Heart right ventricle (tissue), 16 donors: Measurements from ENCODE around the gene SPARC. TPM values are rescaled to one million over a fixed set of nuclear protein-coding genes. Genes with fewer than 3 reads are reported as not detected.
A peak's percentile ranks its signal among the peaks of the same experiment; 100 is the strongest.

ENCODE experiments used
- ATAC-seq, 8 donors: fragments of 200-7000 bp; cut with Tn5 transposase; one replicate each; pipeline ENCODE4 v1.9.1; 2020; ENCODE audit warnings: mild to moderate bottlenecking in 8 of 8, moderate library complexity in 8 of 8, moderate number of reproducible peaks in 1 of 8
- DNase-seq, 2 donors: peaks; one replicate each; pipeline ENCODE4 v3.0.0-alpha.2; 2020
- H3K27ac ChIP-seq, 10 donors: fragments of 200-600 bp; sonication (generic) in 2 of 10; one replicate each; pipeline versions ENCODE4 v1.5.0 to v1.8.0; 2020 to 2022; ENCODE audit warnings: mild to moderate bottlenecking in 3 of 10
- H3K27me3 ChIP-seq, 7 donors: fragments of 200-600 bp; one replicate each; pipeline ENCODE4 v1.8.0; 2021 to 2022; ENCODE audit warnings: mild to moderate bottlenecking in 2 of 7
- H3K36me3 ChIP-seq, 9 donors: fragments of 200-600 bp; sonication (generic) in 1 of 9; one replicate each; pipeline versions ENCODE4 v1.5.0 to v1.8.0; 2020 to 2022; ENCODE audit warnings: mild to moderate bottlenecking in 2 of 9
- H3K4me1 ChIP-seq, 9 donors: fragments of 200-600 bp; sonication (generic) in 1 of 9; one replicate each; pipeline versions ENCODE4 v1.5.0 to v1.8.0; 2020 to 2022; ENCODE audit warnings: mild to moderate bottlenecking in 4 of 9
- H3K4me3 ChIP-seq, 10 donors: fragments of 200-600 bp; sonication (generic) in 2 of 10; one replicate each; pipeline versions ENCODE4 v1.5.0 to v1.8.0; 2020 to 2022; ENCODE audit warnings: mild to moderate bottlenecking in 7 of 10, moderate library complexity in 2 of 10
- H3K9me3 ChIP-seq, 11 donors: fragments of 200-600 bp in 10 of 11; sonication (generic) in 2 of 11; one replicate each; pipeline versions ENCODE4 v1.5.0 to v1.8.0; 2013 to 2022; ENCODE audit warnings: mild to moderate bottlenecking in 2 of 11, control low read depth in 1 of 11, moderate library complexity in 1 of 11
- WGBS, 2 donors: extraction: QIAGEN DNeasy Blood & Tissue Kit; methylation state at CpG; one replicate each; pipeline ENCODE4 v1.1.7; 2013; ENCODE audit warnings: inconsistent platforms in 1 of 2; 5-methylcytosine and 5-hydroxymethylcytosine counted together
- intact Hi-C, 10 donors: fragments of 100-400 bp; cut with DNase I; formaldehyde crosslinking; loops; one replicate each; pipeline versions ENCODE4 v1.11.1 to v1.14.2; 2022
- polyA plus RNA-seq, 2 donors: library from polyadenylated mRNA; stranded (reverse); fragments of 200-250 nt; gene quantifications; one replicate each; pipeline ENCODE4 v1.2.3, GENCODE V29; 2013
- total RNA-seq, 10 donors: library from RNA; stranded (reverse); fragmentation: NEBNext Ultra II Directional in 3 of 10; extraction: Animal tissue kit (Norgen Biotek cat#: 25700) in 3 of 10; gene quantifications; one replicate each; pipeline versions ENCODE4 v1.2.1 to v1.2.4, GENCODE V29; 2021 to 2023
- TF ChIP-seq, protein P1 (sequence below), 9 donors: fragments of 200-600 bp; sonication (generic) in 2 of 9; IDR thresholded peaks; one replicate each; pipeline versions ENCODE4 v1.5.0 to v1.8.0; 2021 to 2022; ENCODE audit warnings: antibody characterized with exemption in 9 of 9, mild to moderate bottlenecking in 5 of 9, moderate library complexity in 1 of 9
- donor health status: Arrhythmogenic right ventricular cardiomyopathy.
- donor health status: ischemic (EF 13 %, LVEDD 7.1; RV severe dilation, severe dysfunction).
- donor health status: healthy with polysubstance abuse.
- donor health status: DM: no; HTN: yes; CAD: no.
- donor health status: DM: no; HTN: no; CAD: no.
- donor health status: ischemic (EF 25% LVEDD 6.9; RV normal size, moderate dysfunction).
- donor health status: ischemic (EF 25% LVEDD 5.7; RV mildly dilated, moderate dysfunction).
- donor health status: healthy.
- donor health status: DM: yes; HTN: yes; CAD: no.
- donor health status: Ischemic cardiomyopathy.
- donor health status: ischemic (EF 35%, LVEDD 5.7; RV mildly dilated, moderate dysfunction).
- donor health status: nonischemic (EF 11% LVEDD 7.7; RV severe dilation, severe dysfunction).
- donor health status: DM: yes; HTN: yes; CAD: no.
- donor health status: PGD.
- donor health status: ischemic (EF 29% LVEDD 5.4; RV normal size, mild dysfunction).
- donor health status: nonischemic (EF 23%, LVEDD 6.1; RV moderate dilation, normal function).

The SPARC gene
- total and polyA plus RNA-seq, 12 donors, result 144 to 1,135 (median 456) TPM

DNA sequence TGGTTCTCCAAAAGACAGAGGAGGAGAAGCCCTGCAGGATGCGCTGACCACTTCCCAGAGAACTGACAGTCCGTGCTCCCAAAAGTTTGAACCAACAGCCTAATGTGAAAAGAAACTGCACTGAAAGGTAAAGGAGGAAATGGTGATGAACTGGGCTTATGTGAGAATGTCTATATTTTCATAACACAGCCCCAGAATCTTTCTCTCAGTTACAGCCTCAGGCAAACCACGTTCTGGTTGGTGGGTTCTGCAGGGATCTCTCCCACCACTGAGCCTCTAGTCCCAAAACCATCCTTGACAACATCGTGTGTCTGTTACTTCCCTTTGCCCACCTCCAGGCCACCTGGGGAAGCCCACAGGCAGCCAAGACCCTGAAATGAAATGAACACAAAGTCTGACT, 23.9 kb downstream of the SPARC start:
- Histone ChIP-seq H3K27ac (peak overlapping the region; percentile 53 to 90 (median 80)), H3K4me3 (no peak overlapping the region), H3K27me3 (no peaks in the 10 kb centered on the region), H3K36me3 (peaks cover 0 to 70% (median 14%) of the 10 kb centered on the region in 9 donors), H3K9me3 (no peaks in the 10 kb centered on the region), H3K4me1 (peaks cover 20 to 77% (median 54%) of the 10 kb centered on the region in 9 donors)
- intact Hi-C loops, result loop anchor here in 5 of 10 donors (2.0 to 10.0 kb wide), 7 partner anchors 24 to 852 kb away; partner anchors contain the start of gene SPARC (in 1 of the 5)
- TF ChIP-seq, protein P1, sequence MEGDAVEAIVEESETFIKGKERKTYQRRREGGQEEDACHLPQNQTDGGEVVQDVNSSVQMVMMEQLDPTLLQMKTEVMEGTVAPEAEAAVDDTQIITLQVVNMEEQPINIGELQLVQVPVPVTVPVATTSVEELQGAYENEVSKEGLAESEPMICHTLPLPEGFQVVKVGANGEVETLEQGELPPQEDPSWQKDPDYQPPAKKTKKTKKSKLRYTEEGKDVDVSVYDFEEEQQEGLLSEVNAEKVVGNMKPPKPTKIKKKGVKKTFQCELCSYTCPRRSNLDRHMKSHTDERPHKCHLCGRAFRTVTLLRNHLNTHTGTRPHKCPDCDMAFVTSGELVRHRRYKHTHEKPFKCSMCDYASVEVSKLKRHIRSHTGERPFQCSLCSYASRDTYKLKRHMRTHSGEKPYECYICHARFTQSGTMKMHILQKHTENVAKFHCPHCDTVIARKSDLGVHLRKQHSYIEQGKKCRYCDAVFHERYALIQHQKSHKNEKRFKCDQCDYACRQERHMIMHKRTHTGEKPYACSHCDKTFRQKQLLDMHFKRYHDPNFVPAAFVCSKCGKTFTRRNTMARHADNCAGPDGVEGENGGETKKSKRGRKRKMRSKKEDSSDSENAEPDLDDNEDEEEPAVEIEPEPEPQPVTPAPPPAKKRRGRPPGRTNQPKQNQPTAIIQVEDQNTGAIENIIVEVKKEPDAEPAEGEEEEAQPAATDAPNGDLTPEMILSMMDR (IDR thresholded peaks at IDR 0.05), result no peak
- 80 to 84% methylated on average over 4 of the region's 4 CpGs for whole genome bisulfite sequencing, 2 donors
- ATAC-seq (no peak), DNase-seq (no peak)

DNA sequence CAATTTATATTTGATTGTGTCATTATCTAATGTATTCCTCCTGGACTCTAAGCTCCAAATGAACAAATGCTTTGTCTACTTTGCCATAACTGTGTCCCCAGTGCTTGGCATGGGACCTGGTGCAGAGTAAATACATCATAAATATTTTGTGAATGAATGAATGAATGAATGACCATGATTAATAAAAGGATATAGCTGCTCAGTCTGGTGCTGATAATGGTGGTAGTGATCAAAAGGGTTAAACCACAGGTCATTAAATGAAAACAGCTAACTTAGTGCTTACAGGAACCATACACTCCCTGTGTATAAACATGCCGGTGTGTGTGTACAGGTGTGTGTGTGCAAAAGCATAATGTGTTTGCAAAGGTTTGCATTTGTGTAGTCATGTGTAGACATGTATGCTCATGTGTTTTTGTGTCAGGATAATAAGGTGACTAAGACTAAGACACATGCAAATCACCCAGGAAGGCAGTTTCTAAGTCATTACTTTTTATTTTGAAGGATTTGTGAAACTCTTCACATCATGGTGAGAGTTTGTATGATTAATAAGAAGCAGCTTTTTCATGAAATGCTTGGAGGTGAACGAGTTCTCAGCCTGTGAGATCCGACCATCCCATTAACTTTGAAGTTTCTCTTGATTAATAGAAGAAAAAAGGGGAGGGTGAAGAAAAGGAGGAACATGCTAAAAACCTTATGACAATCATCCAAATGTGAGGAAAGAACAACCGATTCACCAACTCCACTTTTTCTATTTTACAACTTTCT, 24.6 kb downstream of the SPARC start:
- H3K36me3 ChIP-seq, result peaks cover 0 to 63% (median 9%) of the 10 kb centered on the region in 9 donors
- no peaks in the 10 kb centered on the region for H3K27me3 ChIP-seq
- no peak for ATAC-seq
- TF ChIP-seq, protein P1 (IDR thresholded peaks at IDR 0.05), result no peak
- H3K4me3 ChIP-seq, result no peak overlapping the region
- 75 to 81% methylated on average over 4 of the region's 4 CpGs for WGBS, 2 donors
- H3K27ac ChIP-seq, result peak overlapping the region; percentile 53 to 90 (median 80)
- no peak for DNase-seq
- intact Hi-C loops, result loop anchor here in 5 of 10 donors (2.0 to 10.0 kb wide), 7 partner anchors 25 to 853 kb away; partner anchors contain the start of gene SPARC (in 1 of the 5)
- no peaks in the 10 kb centered on the region for H3K9me3 ChIP-seq
- peaks cover 20 to 71% (median 49%) of the 10 kb centered on the region in 9 donors for H3K4me1 ChIP-seq

GRCh38 chr5:151660616-151661495, 25.9 kb downstream of the SPARC start:
- TF ChIP-seq, protein P1 (IDR thresholded peaks at IDR 0.05), result no peak
- DNase-seq, result no peak
- Histone ChIP-seq H3K36me3 (peaks cover 0 to 50% (median 4%) of the 10 kb centered on the region in 9 donors), H3K4me1 (peaks cover 20 to 58% (median 38%) of the 10 kb centered on the region in 9 donors), H3K9me3 (no peaks in the 10 kb centered on the region), H3K27ac (peak overlapping the region in 7 of 10 donors; percentile 1 to 84 (median 23)), H3K27me3 (no peaks in the 10 kb centered on the region), H3K4me3 (no peak overlapping the region)
- ATAC-seq, result no peak
- intact Hi-C loops, result loop anchor here in 3 of 10 donors (5.0 to 10.0 kb wide), 5 partner anchors 36 to 854 kb away; no protein-coding TSS in a partner anchor
- 66 to 68% methylated on average over 12 of the region's 12 CpGs for WGBS, 2 donors
